8988T (cell line): ENCODE measurements around the gene CFAP299.
"Not testable (repeated sequence)": the region's sequence is repeated elsewhere in the genome, so short reads cannot be mapped to it uniquely, and the experiment has no call there.

Experiments used
- DNase-seq: peaks from one replicate; pipeline ENCODE4 v3.0.0; 2011

Gene CFAP299

GRCh38 chr4:80614319-80614718, 278.8 kb downstream of the CFAP299 start:
- DNase-seq, result no peak

DNA sequence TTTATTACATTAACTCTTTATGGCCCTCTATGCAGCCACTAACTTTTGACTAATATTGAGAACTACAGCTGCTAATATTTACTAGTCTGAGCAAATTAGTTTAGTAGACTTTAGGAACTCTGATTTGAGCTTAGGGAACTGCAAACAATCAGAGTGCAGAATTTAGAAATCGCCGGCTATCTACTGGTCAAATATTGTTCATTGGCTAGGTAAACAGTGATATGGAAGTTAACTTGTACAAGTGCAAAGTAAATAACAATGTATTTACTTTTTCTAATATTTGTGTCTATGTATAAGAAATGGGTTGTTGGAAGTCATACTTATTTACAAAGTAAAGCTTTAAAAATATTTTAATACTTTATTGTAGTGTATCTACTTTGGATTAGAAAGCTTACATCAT, 279.6 kb downstream of the CFAP299 start:
- no peak for DNase-seq

DNA sequence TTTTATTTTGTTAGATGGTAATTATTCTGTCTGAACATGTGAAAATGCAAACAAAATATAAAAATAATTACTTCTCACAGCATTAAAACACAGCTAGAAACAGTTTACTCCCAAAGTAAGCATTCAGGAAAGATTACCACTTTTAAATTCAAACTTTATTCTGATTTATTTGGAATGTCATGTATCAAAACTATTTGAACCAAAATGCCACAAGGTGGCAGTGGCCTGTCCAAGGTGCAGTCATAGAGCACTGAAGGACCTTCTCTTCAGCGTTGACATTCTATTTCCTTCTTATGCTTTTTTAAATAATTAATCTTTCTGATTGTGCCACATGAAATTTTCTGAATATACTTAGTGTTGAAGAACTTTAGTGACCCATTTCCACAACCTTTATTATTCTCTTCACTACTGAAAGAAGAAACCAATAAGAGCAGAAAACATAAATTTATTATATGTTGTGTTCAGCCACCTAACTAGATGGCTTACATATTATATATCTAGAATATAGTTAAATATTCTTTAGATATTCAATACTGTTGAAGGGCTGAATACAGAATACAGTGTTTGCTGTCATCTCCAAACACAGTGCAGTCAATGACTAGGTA, 283.6 kb downstream of the CFAP299 start:
- DNase-seq, result no peak

- DNase-seq, result no peak
These were observed 296.3 kb downstream of the CFAP299 start for GRCh38 chr4:80631861-80632260.

DNA sequence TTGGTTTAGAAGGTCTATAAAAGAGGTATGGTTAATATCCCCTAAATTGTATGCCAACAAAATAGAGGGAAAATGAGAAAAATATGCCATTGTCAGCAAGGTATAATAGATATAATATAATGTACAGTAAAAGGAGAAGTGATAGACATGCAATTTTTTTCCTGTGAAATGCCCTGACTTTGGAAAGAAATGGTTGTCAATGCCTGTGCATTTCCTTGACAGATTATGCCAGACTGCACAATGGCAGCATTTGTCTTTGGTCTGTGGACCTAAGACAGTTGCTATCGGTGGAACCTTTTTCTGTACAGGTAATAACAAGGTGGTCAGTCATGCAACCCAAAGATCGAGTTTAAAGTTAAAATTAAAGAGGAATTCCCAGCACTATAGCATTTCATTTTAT, 301.7 kb downstream of the CFAP299 start:
- no peak for DNase-seq

- DNase-seq, result no peak
These were observed 310.5 kb downstream of the CFAP299 start for GRCh38 chr4:80646061-80646460.

GRCh38 chr4:80655662-80656061, 320.1 kb downstream of the CFAP299 start:
- DNase-seq, result no peak

- DNase-seq, result not testable (repeated sequence)
These were observed 334.6 kb downstream of the CFAP299 start for GRCh38 chr4:80670118-80670517.

DNA sequence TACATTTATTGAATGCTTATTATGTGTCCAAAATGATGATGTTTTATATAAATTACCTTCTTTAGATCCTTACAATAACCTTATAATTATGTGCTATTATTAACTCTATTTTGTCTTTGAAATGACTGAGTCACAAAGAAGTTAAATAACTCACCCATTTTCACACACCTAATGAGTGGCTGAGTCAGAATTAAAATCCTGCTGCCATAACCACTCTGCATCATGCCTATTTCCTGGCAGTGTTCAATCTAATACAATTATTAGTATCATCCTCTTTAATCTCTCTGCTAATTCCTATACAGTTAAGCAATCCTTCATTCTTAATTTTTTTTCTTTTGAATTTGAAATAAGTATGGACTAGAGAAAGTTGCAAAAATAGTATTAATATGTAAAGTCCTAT, 342.9 kb downstream of the CFAP299 start:
- no peak for DNase-seq

- DNase-seq, result no peak
These were observed 345.4 kb downstream of the CFAP299 start for GRCh38 chr4:80680934-80681333.

- DNase-seq, result no peak
These were observed 349.7 kb downstream of the CFAP299 start for GRCh38 chr4:80685214-80685613.

GRCh38 chr4:80687736-80688135, 352.2 kb downstream of the CFAP299 start:
- DNase-seq, result not testable (repeated sequence)

- DNase-seq, result no peak
These were observed 358.6 kb downstream of the CFAP299 start for GRCh38 chr4:80694171-80694570.

DNA sequence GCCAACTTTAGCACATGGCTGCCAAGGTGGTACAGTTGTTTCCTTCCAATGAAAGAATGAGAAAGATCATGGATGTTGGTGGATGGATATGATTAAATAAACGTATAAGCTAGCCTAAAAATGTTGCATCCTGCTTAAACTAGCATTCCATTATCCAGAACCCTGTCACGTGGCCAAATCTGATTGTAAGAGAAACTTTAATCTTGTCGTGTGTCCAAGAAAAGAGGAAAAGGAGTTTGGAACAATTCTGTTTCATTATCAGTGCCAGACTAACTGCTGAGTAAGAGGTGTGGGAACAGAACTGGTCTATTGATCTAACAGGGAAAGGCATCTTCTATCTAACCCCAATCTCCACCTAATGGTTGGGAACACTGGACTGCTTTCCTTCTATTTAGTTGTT, 369.8 kb downstream of the CFAP299 start:
- DNase-seq, result no peak

DNA sequence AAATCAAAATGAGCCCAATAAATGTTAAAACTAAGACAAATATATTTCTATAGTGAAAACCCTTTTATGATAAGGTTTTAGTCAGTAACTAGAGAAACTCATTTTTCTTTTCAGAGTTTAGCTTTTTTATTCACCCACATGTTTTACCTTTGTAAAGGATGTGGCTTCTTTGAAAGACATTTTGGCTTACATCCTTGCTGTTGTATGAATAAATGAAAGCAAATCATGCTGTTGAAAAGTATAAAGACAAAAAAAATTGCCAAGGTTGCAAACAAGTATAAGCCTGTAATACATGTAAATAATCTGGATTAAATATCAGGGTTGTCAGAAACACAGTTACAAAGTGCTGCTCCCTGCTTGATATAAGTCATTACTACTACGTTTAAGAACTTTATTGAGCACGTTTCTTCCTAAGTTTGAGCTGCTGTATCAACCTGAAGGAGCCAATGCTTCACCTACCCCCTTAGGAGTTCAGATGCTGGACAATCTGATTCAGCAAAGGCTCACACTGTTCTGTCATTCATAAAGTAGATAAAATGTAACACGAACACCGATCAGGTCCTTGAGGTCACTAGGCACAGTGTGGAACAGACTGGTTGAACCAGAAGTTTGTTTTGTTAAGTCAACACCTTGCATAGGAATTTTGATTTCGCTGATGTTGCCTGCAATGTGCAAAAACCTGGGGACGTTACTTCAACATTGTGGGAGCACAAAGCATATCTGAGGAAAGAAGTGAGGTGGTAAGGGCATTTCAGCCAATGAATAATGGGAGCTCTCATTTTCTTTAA, 373.7 kb downstream of the CFAP299 start:
- DNase-seq, result no peak

- no peak for DNase-seq
These were observed 375.4 kb downstream of the CFAP299 start for GRCh38 chr4:80710748-80711451.

DNA sequence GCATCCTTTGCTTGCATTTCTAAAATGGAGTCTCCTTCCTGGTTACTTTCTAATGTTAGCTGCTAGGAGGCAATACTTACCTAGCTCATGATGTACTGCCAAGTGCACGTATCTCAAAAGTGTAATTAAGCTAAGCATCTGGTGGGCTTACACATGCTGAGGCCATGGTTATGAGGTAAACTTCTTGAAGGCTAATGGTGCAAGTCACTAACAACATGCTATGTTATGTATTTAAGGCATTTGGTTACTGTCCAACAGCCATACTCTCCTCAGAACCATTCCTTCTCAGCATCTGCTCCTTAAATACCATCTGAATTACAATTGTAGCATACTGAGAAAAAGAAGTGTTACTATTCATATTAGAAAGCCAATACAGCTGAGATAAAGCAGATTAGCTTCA, 376.4 kb downstream of the CFAP299 start:
- DNase-seq, result no peak

GRCh38 chr4:80713409-80713808, 377.9 kb downstream of the CFAP299 start:
- no peak for DNase-seq

- DNase-seq, result no peak
These were observed 381.7 kb downstream of the CFAP299 start for GRCh38 chr4:80717204-80717603.

DNA sequence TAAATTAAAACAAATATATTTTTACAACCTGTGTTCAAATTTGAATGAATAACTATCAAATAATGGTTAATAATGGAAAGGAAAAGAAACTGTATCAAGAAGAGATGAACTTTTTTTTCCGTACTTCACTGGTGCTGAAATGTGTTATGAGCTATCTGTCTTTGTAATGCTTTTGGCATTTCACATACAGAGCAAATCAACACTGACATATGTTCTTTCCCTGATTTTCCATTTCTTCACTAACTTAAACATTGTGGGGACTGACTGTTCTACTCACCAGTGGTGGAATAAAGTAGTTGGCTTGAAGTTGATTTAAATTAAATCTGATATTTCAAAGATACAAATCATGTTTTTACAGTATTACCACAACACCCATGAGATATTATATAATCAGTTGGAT, 390.9 kb downstream of the CFAP299 start:
- no peak for DNase-seq

DNA sequence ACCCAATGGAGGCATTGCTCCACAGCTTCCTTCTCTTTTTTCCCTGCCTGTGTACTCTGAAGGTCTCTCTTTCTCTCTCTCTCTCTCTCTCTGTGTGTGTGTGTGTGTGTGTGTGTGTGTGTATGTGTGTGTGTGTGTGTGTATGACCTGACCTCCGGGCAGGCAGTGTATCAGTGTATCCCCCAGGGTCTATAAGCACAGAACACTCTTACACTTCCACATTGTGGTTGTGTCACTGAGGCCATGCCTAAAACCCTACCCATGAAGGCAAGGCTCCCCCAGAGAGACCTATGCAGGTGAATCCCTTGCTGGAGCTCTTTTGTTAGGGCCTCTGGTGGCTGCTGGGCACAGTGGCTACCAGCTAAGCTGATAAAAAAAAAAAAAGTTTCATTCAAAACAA, 394.6 kb downstream of the CFAP299 start:
- DNase-seq, result no peak

GRCh38 chr4:80731436-80731835, 395.9 kb downstream of the CFAP299 start:
- DNase-seq, result no peak

DNA sequence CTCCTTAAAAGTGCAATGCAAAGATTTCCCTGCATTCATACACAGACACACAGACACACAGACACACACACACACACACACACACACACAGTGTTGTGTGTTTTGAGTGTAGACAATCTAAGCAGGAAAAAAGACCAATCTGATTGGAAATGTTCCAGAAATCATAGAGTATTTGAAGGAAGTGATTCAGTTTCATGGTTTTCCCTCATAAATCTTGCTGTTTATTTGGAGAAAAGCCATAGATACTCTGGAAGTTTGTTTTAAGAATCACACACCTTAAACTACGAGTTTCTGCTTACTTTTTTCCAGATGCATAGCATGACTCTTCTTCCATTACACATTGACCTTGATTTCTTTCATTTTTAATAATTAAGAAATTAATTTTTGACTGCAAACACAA, 396.5 kb downstream of the CFAP299 start:
- DNase-seq, result no peak

GRCh38 chr4:80740375-80740774, 404.8 kb downstream of the CFAP299 start:
- no peak for DNase-seq
